Fibroblast of pulmonary artery (primary cell): ENCODE data around the gene KHSRP.
"Not testable (repeated sequence)": the region's sequence is repeated elsewhere in the genome, so short reads cannot be mapped to it uniquely, and the experiment has no call there.

Source experiments
- DNase-seq: peaks from one replicate; pipeline ENCODE4 v3.0.0-alpha.2; 2010; ENCODE audit warnings: low read depth
- H3K4me3 ChIP-seq: replicated peaks from 2 replicates; pipeline ENCODE4 v1.5.1; 2011; ENCODE audit warnings: low read depth, mild to moderate bottlenecking, control low read depth, low read length, moderate library complexity
- CTCF ChIP-seq: IDR thresholded peaks from 2 replicates; pipeline ENCODE4 v1.5.1; 2011; ENCODE audit warnings: mild to moderate bottlenecking, control low read depth, low read length, inconsistent platforms; ENCODE audit errors: missing control alignments

Gene KHSRP

GRCh38 chr19:6439743-6440142 is 15.1 kb upstream of the KHSRP start:
- DNase-seq, result no peak
- TF ChIP-seq CTCF, result no peak
- no peak overlapping the region for H3K4me3 ChIP-seq

- H3K4me3 ChIP-seq, result no peak within 1 kb of the TSS
- no peak for DNase-seq
- TF ChIP-seq CTCF, result no peak
Measured at GRCh38 chr19:6433663-6434062, 9.1 kb upstream of the KHSRP start, which contains the start of gene SLC25A41. Gene SLC25A41, minus strand, starts transcription at chr19:6433763. Its CDS starts 70 bp downstream, at chr19:6433693.

GRCh38 chr19:6433165-6433564 is 8.6 kb upstream of the KHSRP start:
- no peak overlapping the region for H3K4me3 ChIP-seq
- TF ChIP-seq CTCF, result no peak

GRCh38 chr19:6431891-6432290 is 7.3 kb upstream of the KHSRP start:
- no peak for DNase-seq
- TF ChIP-seq CTCF, result no peak
- H3K4me3 ChIP-seq, result no peak overlapping the region

More at GRCh38 chr19:6433165-6433564, 8.6 kb upstream of the KHSRP start:
- DNase-seq, result no peak

- H3K4me3 ChIP-seq, result no peak overlapping the region
- no peak for DNase-seq
- TF ChIP-seq CTCF, result no peak
Measured at GRCh38 chr19:6429419-6430221, 5.0 kb upstream of the KHSRP start.

- not testable (repeated sequence) for H3K4me3 ChIP-seq
Measured at GRCh38 chr19:6428692-6429418, 4.2 kb upstream of the KHSRP start.

GRCh38 chr19:6427131-6427530 is 2.5 kb upstream of the KHSRP start:
- no peak overlapping the region for H3K4me3 ChIP-seq
- no peak for DNase-seq
- TF ChIP-seq CTCF, result no peak

More at GRCh38 chr19:6428692-6429418, 4.2 kb upstream of the KHSRP start:
- not testable (repeated sequence) for DNase-seq
